Activated CD8-positive, alpha-beta memory T cell treated with anti-CD3 and anti-CD28 coated beads, Interleukin-2, amount 50 U/mL, for 24 hours (primary cell): ENCODE data around the gene CAMTA1.

Experiments used
- DNase-seq: peaks from one replicate; pipeline ENCODE4 v3.0.0-alpha.2; 2020; ENCODE audit errors: extremely low read depth

The CAMTA1 gene

GRCh38 chr1:7810395-7810794 lies 1025.1 kb downstream of the CAMTA1 start:
- DNase-seq = no peak

- DNase-seq = no peak
Observed at GRCh38 chr1:7811476-7811875, 1026.2 kb downstream of the CAMTA1 start.

- no peak for DNase-seq
Observed at GRCh38 chr1:7813677-7814373, 1028.6 kb downstream of the CAMTA1 start.
